ENCODE measurements around the gene SLC12A8. TPM values are rescaled to one million over a fixed set of nuclear protein-coding genes. Genes with fewer than 3 reads are reported as not detected.
A peak's percentile ranks its signal among the peaks of the same experiment; 100 is the strongest.

The SLC12A8 gene
- total RNA-seq, 1 donor from 2014 or later: not detected

DNA sequence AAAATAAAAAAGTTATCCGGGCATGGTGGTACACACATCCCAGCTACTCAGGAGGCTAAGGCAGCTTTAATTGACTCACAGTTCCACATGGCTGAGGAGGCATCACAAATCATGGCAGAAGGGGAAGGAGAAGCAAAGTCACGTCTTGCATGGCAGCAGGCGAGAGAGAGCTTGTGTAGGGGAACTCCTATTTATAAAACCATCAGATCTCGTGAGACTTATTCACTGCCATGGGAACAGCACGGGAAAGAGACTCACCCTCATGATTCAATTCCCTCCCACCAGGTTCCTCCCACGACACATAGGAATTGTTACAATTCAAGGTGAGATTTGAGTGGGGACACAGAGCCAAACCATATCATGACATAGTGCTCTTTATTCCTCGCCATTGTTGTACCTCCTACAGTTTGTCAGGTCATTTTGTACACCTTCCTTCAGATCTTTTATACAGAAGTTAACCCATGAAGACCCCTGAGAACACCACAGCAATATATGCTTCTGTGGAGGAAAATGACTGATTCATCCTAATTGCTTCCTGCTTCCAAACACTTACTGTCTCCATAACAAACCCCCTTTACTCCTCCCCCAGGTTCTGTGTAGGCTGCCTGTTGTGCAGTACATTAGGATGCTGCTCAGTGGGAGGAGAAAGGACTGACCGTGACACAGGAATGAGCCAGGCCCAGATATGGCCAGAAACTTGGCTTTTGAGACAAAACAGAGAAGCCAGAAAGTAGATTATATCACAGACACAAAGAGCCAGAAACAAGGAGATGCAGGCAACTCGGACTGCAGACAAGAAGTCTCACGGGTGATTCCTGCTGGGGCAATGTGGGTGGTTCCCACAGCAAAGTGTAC, 88.9 kb downstream of the SLC12A8 start:
- H3K4me1 ChIP-seq: peaks cover 13% of the 10 kb centered on the region

DNA sequence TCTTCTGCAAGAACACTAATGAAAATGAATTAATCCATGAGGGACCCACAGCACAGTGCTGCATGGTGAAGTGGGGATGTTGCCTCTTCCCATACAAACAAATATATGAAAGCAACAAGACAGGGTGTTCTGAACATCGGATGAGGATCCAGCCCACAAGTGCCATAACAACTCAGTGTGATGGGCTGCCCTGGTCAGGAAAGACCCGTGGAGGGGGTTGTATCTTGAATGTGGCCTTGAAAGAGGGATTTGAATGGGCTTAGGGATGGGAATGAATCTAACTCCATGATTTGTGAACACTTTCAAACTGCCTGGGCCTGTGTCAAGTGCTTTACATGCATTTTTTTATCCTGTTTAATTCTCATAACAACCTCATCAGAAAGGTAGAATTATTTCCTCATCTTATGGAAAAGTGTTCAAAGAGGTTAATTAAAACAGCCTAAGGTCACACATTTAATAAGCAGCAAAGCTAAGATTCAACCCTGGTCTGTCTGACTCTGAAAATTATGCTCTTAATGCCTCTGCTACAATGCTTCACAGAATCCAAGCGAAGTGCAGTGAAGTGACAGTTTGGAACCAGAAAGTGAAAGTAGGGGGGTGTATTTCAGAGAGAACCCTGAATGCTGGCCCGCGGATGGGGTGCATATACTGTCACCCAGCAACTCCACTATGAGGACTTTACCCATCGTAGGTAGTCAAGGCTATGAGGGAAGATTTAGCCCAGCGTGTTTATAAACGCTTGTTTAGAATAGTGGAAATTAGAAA, 91.1 kb downstream of the SLC12A8 start:
- DNase-seq: no peak
- Histone ChIP-seq H3K4me3 (no peak overlapping the region), H3K36me3 (no peaks in the 10 kb centered on the region), H3K4me1 (peaks cover 28% of the 10 kb centered on the region), H3K27ac (replicated peaks) (no peak overlapping the region), H3K27me3 (ENCODE audit: low read depth) (no peaks in the 10 kb centered on the region), H3K9me3 (replicated peaks) (no peaks in the 10 kb centered on the region)
- TF ChIP-seq, protein P1, sequence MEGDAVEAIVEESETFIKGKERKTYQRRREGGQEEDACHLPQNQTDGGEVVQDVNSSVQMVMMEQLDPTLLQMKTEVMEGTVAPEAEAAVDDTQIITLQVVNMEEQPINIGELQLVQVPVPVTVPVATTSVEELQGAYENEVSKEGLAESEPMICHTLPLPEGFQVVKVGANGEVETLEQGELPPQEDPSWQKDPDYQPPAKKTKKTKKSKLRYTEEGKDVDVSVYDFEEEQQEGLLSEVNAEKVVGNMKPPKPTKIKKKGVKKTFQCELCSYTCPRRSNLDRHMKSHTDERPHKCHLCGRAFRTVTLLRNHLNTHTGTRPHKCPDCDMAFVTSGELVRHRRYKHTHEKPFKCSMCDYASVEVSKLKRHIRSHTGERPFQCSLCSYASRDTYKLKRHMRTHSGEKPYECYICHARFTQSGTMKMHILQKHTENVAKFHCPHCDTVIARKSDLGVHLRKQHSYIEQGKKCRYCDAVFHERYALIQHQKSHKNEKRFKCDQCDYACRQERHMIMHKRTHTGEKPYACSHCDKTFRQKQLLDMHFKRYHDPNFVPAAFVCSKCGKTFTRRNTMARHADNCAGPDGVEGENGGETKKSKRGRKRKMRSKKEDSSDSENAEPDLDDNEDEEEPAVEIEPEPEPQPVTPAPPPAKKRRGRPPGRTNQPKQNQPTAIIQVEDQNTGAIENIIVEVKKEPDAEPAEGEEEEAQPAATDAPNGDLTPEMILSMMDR (IDR thresholded peaks at IDR 0.05; ENCODE audit: borderline replicate concordance): no peak
- intact Hi-C loops (cut with micrococcal nuclease): no loop called here

More for the DNA sequence above, 88.9 kb downstream of the SLC12A8 start:
- TF ChIP-seq, protein P1 (IDR thresholded peaks at IDR 0.05; ENCODE audit: borderline replicate concordance): no peak
- Histone ChIP-seq H3K36me3 (no peaks in the 10 kb centered on the region), H3K27me3 (ENCODE audit: low read depth) (no peaks in the 10 kb centered on the region), H3K9me3 (replicated peaks) (no peaks in the 10 kb centered on the region), H3K4me3 (no peak overlapping the region), H3K27ac (replicated peaks) (no peak overlapping the region)
- intact Hi-C loops (cut with micrococcal nuclease): no loop called here
- DNase-seq: no peak

DNA sequence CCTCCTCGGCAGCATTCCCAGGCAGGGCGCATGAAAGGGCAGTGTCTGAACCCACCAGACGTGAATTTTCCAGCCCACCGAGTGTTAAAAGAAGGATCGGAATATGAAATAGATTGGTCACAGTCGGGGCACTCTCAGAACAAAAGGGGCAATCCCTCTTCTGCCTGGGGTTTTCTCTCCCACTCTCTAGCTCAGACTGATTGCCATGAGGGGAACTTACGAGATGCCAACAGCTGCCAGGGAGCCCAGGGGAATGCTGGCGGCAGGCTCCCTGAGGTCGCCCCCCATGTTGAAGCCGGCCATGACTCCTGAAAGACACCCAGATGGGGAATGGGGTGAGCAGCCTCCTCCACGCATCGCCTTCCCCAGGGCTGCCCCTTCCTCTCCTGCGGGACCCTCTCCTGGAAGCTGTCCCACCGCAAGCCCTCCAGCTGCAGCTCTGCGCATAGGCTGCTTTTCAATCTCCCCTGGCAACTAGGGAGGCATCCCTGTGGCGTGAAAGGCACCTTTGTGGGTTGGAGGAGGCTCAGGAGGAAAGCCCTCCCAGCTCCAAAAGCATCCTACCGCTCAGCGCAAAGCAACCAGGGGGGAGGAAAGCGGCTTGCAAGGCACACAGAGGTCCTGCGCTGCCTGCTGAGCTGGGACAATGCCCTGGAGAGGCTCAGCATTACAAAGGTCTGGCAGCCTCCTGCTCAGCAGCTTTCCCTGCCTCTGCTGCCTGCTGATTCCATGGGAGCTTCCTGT, 92.0 kb downstream of the SLC12A8 start:
- Histone ChIP-seq H3K36me3 (no peaks in the 10 kb centered on the region), H3K27me3 (ENCODE audit: low read depth) (no peaks in the 10 kb centered on the region), H3K9me3 (replicated peaks) (no peaks in the 10 kb centered on the region), H3K4me1 (peaks cover 37% of the 10 kb centered on the region), H3K4me3 (peak overlapping the region; percentile 0), H3K27ac (replicated peaks) (no peak overlapping the region)
- no peak for DNase-seq
- intact Hi-C loops (cut with micrococcal nuclease): no loop called here
- TF ChIP-seq, protein P1 (IDR thresholded peaks at IDR 0.05; ENCODE audit: borderline replicate concordance): no peak

DNA sequence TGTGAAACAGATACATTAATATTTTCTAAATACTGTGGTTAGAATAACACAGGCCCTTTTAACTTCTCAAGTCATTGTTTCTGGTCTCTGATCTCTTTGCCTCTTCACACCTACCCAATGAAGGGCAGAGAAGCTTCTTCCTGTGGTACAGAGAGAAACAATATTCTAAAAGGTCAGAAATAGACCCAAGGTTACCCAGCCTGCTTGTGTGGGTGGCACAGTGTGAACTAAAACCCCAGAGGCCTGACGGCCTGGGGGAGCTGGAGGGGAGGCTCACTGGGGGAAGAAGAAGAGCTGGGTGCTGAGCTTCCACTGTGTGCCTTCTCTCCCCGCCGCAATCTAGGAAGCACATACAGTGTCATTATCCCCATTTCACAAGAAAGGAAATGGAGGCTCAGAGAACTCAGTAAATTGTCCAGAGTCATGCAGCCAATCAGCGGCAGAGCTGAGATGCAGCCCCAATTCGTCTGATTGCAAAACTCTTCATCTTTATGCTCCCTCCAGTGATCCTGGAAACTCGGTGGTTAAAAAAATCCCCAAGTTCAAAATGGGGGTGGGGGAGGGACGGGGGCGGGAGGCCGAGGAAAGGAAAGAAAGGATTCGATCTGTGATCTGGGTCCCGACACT, 92.7 kb downstream of the SLC12A8 start:
- peaks cover 43% of the 10 kb centered on the region for H3K4me1 ChIP-seq
- no peaks in the 10 kb centered on the region for H3K27me3 ChIP-seq (ENCODE audit: low read depth)
- no peak overlapping the region for H3K27ac ChIP-seq (replicated peaks)
- intact Hi-C loops (cut with micrococcal nuclease): no loop called here
- DNase-seq: no peak
- H3K4me3 ChIP-seq: peak overlapping the region; percentile 0
- TF ChIP-seq, protein P1 (IDR thresholded peaks at IDR 0.05; ENCODE audit: borderline replicate concordance): no peak
- no peaks in the 10 kb centered on the region for H3K36me3 ChIP-seq
- H3K9me3 ChIP-seq (replicated peaks): no peaks in the 10 kb centered on the region

DNA sequence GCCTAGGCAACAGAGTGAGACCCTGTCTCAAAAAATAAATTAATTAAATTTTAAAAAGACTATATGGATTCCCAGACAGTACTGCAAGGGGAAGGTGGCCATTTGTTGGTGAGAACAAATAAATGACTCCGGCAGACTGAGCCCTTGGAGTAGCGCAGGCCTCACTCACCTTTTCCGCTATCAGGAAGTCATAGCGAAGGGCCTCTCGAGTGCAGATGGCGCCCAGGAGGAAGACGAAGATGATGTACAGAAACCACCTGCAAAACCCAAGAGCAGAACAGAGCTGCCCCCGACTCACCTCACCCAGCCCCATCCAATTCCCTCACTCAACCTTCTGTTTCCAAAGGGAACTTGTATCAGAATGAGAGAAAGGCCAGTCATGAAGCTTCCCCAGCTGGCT, 93.9 kb downstream of the SLC12A8 start:
- no peak overlapping the region for H3K27ac ChIP-seq (replicated peaks)
- H3K4me3 ChIP-seq: no peak overlapping the region
- intact Hi-C loops (cut with micrococcal nuclease): no loop called here
- no peaks in the 10 kb centered on the region for H3K27me3 ChIP-seq (ENCODE audit: low read depth)
- H3K9me3 ChIP-seq (replicated peaks): no peaks in the 10 kb centered on the region
- H3K4me1 ChIP-seq: peaks cover 43% of the 10 kb centered on the region
- no peaks in the 10 kb centered on the region for H3K36me3 ChIP-seq
- TF ChIP-seq, protein P1 (IDR thresholded peaks at IDR 0.05; ENCODE audit: borderline replicate concordance): no peak
- no peak for DNase-seq
